PC-9 (cell line): ENCODE data around the gene RPS21. TPM values are rescaled to one million over a fixed set of nuclear protein-coding genes. Genes with fewer than 3 reads are reported as not detected.

Experiments
- BruUV-seq: library from RNA; stranded (reverse); fragments of 400-500 nt; replicated peaks from 2 replicates; lab custom pipeline; 2021; lab: Mats Ljungman, UMichigan
- CTCF ChIA-PET: fragments of 300-600 bp; sonication (Branson Sonifier 250); formaldehyde crosslinking; loops from one replicate; lab custom pipeline; 2022; ENCODE audit warnings: antibody characterized with exemption; lab: Charles Lee
- POLR2A ChIA-PET: fragments of 300-600 bp; sonication (Branson Sonifier 250); formaldehyde crosslinking; loops from one replicate; lab custom pipeline; 2022; ENCODE audit warnings: antibody characterized with exemption; ENCODE audit not compliant: unreplicated experiment; lab: Charles Lee
- DNase-seq, 2 experiments: peaks; one replicate each; pipeline versions ENCODE4 v3.0.0 to v3.0.0-alpha.2; 2015 to 2022; ENCODE audit warnings: mixed read lengths in 1 of 2
- H2AFZ ChIP-seq: fragments of 200-600 bp; sonication (generic); 2 replicates; pipeline ENCODE4 v1.8.1; 2017; ENCODE audit warnings: antibody characterized with exemption
- H3F3A ChIP-seq: fragments of 200-600 bp; sonication (generic); 2 replicates; pipeline ENCODE4 v1.8.1; 2017; ENCODE audit warnings: antibody characterized with exemption, mild to moderate bottlenecking, low read depth; ENCODE audit not compliant: insufficient read depth
- H3K27ac ChIP-seq: fragments of 200-600 bp; sonication (generic); 2 replicates; pipeline ENCODE4 v1.6.1; 2016; ENCODE audit warnings: mixed run types
- H3K27me3 ChIP-seq: fragments of 200-600 bp; sonication (generic); 2 replicates; pipeline ENCODE4 v1.6.1; 2016; ENCODE audit warnings: low read depth, mixed run types; ENCODE audit not compliant: insufficient read depth
- H3K36me3 ChIP-seq: fragments of 200-600 bp; sonication (generic); 2 replicates; pipeline ENCODE4 v1.6.1; 2016; ENCODE audit warnings: low read depth, mixed run types
- H3K4me1 ChIP-seq: fragments of 200-600 bp; sonication (generic); replicated peaks from 2 replicates; pipeline ENCODE4 v1.6.1; 2016; ENCODE audit warnings: mixed run types; ENCODE audit not compliant: insufficient read depth
- H3K4me2 ChIP-seq: fragments of 200-600 bp; sonication (generic); 2 replicates; pipeline ENCODE4 v1.6.1; 2017; ENCODE audit warnings: mixed run types
- H3K4me3 ChIP-seq: fragments of 200-600 bp; sonication (generic); 2 replicates; pipeline ENCODE4 v1.6.1; 2016; ENCODE audit warnings: mixed run types
- H3K79me2 ChIP-seq: fragments of 200-600 bp; sonication (generic); 2 replicates; pipeline ENCODE4 v1.6.1; 2017; ENCODE audit warnings: low read depth, mixed run types
- H3K9me2 ChIP-seq: fragments of 200-600 bp; sonication (generic); 2 replicates; pipeline ENCODE4 v1.8.1; 2017; ENCODE audit warnings: mild to moderate bottlenecking; ENCODE audit not compliant: insufficient read depth
- H3K9me3 ChIP-seq: fragments of 200-600 bp; sonication (generic); 2 replicates; pipeline ENCODE4 v1.8.1; 2016; ENCODE audit warnings: low read depth; ENCODE audit not compliant: insufficient read depth
- H4K20me1 ChIP-seq: fragments of 200-600 bp; sonication (generic); 2 replicates; pipeline ENCODE4 v1.8.1; 2017; ENCODE audit not compliant: insufficient read depth
- CTCF ChIP-seq: fragments of 200-600 bp; sonication (generic); conservative IDR thresholded peaks from 2 replicates; pipeline ENCODE4 v1.6.1; 2017; ENCODE audit warnings: mixed run types, antibody characterized with exemption, mild to moderate bottlenecking, moderate library complexity
- EZH2 ChIP-seq: fragments of 200-600 bp; sonication (generic); IDR thresholded peaks from 2 replicates; pipeline ENCODE4 v1.8.0; 2017; ENCODE audit warnings: antibody characterized with exemption, low read depth
- intact Hi-C: fragments of 100-400 bp; cut with micrococcal nuclease; formaldehyde crosslinking; loops from one replicate; pipeline ENCODE4 v1.10.0; 2022; ENCODE audit not compliant: unreplicated experiment
- total RNA-seq: library from RNA; stranded (reverse); gene quantifications from 2 replicates; pipeline ENCODE4 v1.2.3, GENCODE V29; 2021

Gene RPS21
- total RNA-seq, 1 experiment from 2014 or later, result 2,275 TPM

- no peak overlapping the region for H2AFZ ChIP-seq
- H3F3A ChIP-seq, result peaks cover 34% of the 10 kb centered on the region
- no peak for DNase-seq
- H3K9me3 ChIP-seq, result no peaks in the 10 kb centered on the region
- H3K4me1 ChIP-seq, result peaks cover 15% of the 10 kb centered on the region
- no peaks in the 10 kb centered on the region for H3K27me3 ChIP-seq
- peaks cover 46% of the 10 kb centered on the region for H4K20me1 ChIP-seq
- H3K9me2 ChIP-seq, result no peaks in the 10 kb centered on the region
- H3K36me3 ChIP-seq, result peaks cover 22% of the 10 kb centered on the region
- no peak for TF ChIP-seq EZH2
- no peak for TF ChIP-seq CTCF
- no peak overlapping the region for H3K4me3 ChIP-seq
- no TSS peak for BruUV-seq
- ChIA-PET CTCF (no interaction called here), POLR2A (interaction anchor here (0.7 kb wide), 1 partner anchor 618 kb away, joined by 5 read pairs; no protein-coding TSS in a partner anchor)
- no peak overlapping the region for H3K27ac ChIP-seq
- H3K4me2 ChIP-seq, result no peak overlapping the region
- intact Hi-C loops, result no loop called here
- peaks cover 40% of the 10 kb centered on the region for H3K79me2 ChIP-seq
Measured at GRCh38 chr20:62390317-62391164, 3.6 kb downstream of the RPS21 start.

GRCh38 chr20:62391165-62392076 lies 4.5 kb downstream of the RPS21 start:
- Histone ChIP-seq H4K20me1 (peaks cover 39% of the 10 kb centered on the region), H3K9me3 (no peaks in the 10 kb centered on the region), H3K79me2 (peaks cover 31% of the 10 kb centered on the region), H3F3A (peaks cover 30% of the 10 kb centered on the region), H3K4me3 (no peak overlapping the region), H3K27me3 (no peaks in the 10 kb centered on the region), H3K4me1 (peaks cover 13% of the 10 kb centered on the region), H3K9me2 (no peaks in the 10 kb centered on the region), H3K27ac (no peak overlapping the region), H3K4me2 (no peak overlapping the region), H2AFZ (no peak overlapping the region), H3K36me3 (peaks cover 22% of the 10 kb centered on the region)
- BruUV-seq, result no TSS peak
- intact Hi-C loops, result no loop called here
- no peak for DNase-seq
- CTCF ChIA-PET, result no interaction called here
- POLR2A ChIA-PET, result no interaction called here
- TF ChIP-seq CTCF (no peak), EZH2 (no peak)

- Histone ChIP-seq H3K9me3 (no peaks in the 10 kb centered on the region), H4K20me1 (peaks cover 39% of the 10 kb centered on the region), H3K4me2 (no peak overlapping the region), H3K79me2 (peaks cover 25% of the 10 kb centered on the region), H3K27me3 (no peaks in the 10 kb centered on the region), H3K9me2 (no peaks in the 10 kb centered on the region), H3F3A (peaks cover 29% of the 10 kb centered on the region), H2AFZ (no peak overlapping the region), H3K36me3 (peaks cover 22% of the 10 kb centered on the region), H3K4me3 (no peak overlapping the region), H3K27ac (no peak overlapping the region), H3K4me1 (peaks cover 13% of the 10 kb centered on the region)
- intact Hi-C loops, result no loop called here
- TF ChIP-seq EZH2, result no peak
- no peak for TF ChIP-seq CTCF
- ChIA-PET POLR2A (no interaction called here), CTCF (no interaction called here)
- BruUV-seq, result no TSS peak
- no peak for DNase-seq
Measured at GRCh38 chr20:62392077-62392418, 5.1 kb downstream of the RPS21 start.
